Measurements from ENCODE around the gene LETMD1. TPM values are rescaled to one million over a fixed set of nuclear protein-coding genes. Genes with fewer than 3 reads are reported as not detected.

Gene LETMD1
- polyA plus RNA-seq, 1 of the 3 experiments (the other 2 are of a cell fraction), result 67.8 TPM

DNA sequence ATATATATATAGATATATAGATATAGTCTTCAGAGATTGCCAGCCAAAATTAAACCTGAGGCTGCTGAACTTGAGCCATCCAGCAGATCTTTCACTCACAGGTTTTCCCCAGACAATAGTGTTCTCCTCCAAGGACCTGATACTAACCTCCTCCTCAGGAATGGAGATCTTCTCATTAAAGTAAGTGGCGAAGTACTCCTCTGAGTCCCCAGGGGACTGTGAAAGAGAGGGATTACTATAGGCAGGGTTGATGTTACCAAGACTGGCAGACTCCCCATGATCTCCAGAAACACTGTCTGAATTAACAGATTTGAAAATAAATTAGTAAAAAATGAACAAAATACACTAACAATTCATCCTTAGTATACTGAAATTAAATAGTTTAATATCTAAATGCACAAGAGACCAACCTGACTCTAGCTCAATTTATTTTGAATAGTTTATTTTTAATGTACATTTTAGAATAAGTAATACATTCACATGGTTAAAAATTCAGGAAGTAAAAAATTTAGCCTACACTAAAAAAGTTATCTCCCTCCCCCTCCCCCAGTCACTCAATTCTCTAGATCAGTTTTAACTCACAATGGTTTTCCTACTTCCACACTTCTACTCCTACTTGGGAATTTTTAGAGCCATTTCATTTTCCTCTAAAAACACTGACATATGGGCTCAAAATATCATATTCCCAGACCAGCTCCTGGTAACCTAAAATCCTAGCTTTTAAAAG, 39.6 kb upstream of the LETMD1 start:
- H3K9me2 ChIP-seq, result no peaks in the 10 kb centered on the region
- H4K20me1 ChIP-seq (ENCODE audit: insufficient read depth), result peaks cover 5% of the 10 kb centered on the region; the same call in 1 of the 2 replicates
- TF ChIP-seq, protein P1, sequence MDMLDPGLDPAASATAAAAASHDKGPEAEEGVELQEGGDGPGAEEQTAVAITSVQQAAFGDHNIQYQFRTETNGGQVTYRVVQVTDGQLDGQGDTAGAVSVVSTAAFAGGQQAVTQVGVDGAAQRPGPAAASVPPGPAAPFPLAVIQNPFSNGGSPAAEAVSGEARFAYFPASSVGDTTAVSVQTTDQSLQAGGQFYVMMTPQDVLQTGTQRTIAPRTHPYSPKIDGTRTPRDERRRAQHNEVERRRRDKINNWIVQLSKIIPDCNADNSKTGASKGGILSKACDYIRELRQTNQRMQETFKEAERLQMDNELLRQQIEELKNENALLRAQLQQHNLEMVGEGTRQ (IDR thresholded peaks at IDR 0.05; ENCODE audit: borderline replicate concordance, low read depth, low read length), result no peak
- no peak for TF ChIP-seq GABPA (IDR thresholded peaks at IDR 0.05; ENCODE audit: low read depth)
- TF ChIP-seq CHD2 (IDR thresholded peaks at IDR 0.05; ENCODE audit: low read length, partially characterized antibody), result no peak
- TF ChIP-seq RXRA (IDR thresholded peaks at IDR 0.05; ENCODE audit: borderline replicate concordance, low read depth), result no peak
- no peaks in the 10 kb centered on the region for H3K9me3 ChIP-seq
- ChIA-PET POLR2A (no interaction called here), CTCF (interaction anchor here (1.0 to 1.6 kb wide), 2 partner anchors 19 to 244 kb away, joined by 3 to 5 read pairs; no protein-coding TSS in a partner anchor)
- H3K4me2 ChIP-seq, result no peak overlapping the region
- no peak overlapping the region for H3K27ac ChIP-seq (ENCODE audit: low read depth in 2 of 2, low read length in 1 of 2)
- peaks cover 40% of the 10 kb centered on the region for H3K79me2 ChIP-seq (ENCODE audit: insufficient read depth)
- no peaks in the 10 kb centered on the region for H3K27me3 ChIP-seq (ENCODE audit: insufficient read depth)
- peaks cover 18 to 19% of the 10 kb centered on the region in 2 experiments for H3K36me3 ChIP-seq (replicated peaks in 1 of 2; ENCODE audit: control insufficient read depth in 1 of 2, insufficient read depth in 2 of 2, low read length in 1 of 2)
- H3F3A ChIP-seq (replicated peaks; ENCODE audit: insufficient read depth), result no peaks in the 10 kb centered on the region
- no peak overlapping the region for H2AFZ ChIP-seq (ENCODE audit: low read depth)
- no peak overlapping the region for H3K4me3 ChIP-seq (ENCODE audit: low read depth in 2 of 2, low read length in 1 of 2)
- no peaks in the 10 kb centered on the region for H3K4me1 ChIP-seq (ENCODE audit: control insufficient read depth in 1 of 2, insufficient read depth in 2 of 2, low read depth in 1 of 2, low read length in 1 of 2)
- WGBS (ENCODE audit: low lambda C conversion rate), result 100% methylated on average over 1 of the region's 1 CpG
- DNase-seq, result no peak
- no peak overlapping the region for H3K9ac ChIP-seq

DNA sequence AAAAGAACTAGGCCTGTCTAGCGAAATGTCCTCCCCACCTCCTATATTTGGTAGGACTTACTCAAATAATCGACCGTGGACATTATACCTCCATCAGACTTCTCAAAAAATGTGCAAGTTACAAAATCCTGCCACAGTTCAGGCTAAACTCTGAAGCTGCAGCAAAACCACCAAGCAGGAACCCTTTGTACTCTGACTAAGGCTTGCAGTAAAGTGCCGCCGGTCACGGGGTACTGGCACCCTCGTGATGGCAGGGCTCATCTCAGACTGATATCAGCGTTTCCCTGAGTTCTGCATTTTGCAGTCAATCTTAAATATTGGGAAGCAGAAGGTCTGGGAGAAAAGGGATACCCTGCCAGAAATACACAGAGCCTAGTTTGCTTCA, 39.1 kb upstream of the LETMD1 start:
- Histone ChIP-seq H3K4me3 (ENCODE audit: low read depth in 2 of 2, low read length in 1 of 2) (no peak overlapping the region), H2AFZ (ENCODE audit: low read depth) (no peak overlapping the region), H3K36me3 (replicated peaks in 1 of 2; ENCODE audit: control insufficient read depth in 1 of 2, insufficient read depth in 2 of 2, low read length in 1 of 2) (peaks cover 13 to 16% of the 10 kb centered on the region in 2 experiments), H3K9me3 (no peaks in the 10 kb centered on the region), H3F3A (replicated peaks; ENCODE audit: insufficient read depth) (no peaks in the 10 kb centered on the region), H3K4me2 (no peak overlapping the region), H3K9me2 (no peaks in the 10 kb centered on the region), H3K4me1 (ENCODE audit: control insufficient read depth in 1 of 2, insufficient read depth in 2 of 2, low read depth in 1 of 2, low read length in 1 of 2) (no peaks in the 10 kb centered on the region), H3K27ac (ENCODE audit: low read depth in 2 of 2, low read length in 1 of 2) (no peak overlapping the region), H3K27me3 (ENCODE audit: insufficient read depth) (no peaks in the 10 kb centered on the region), H3K79me2 (ENCODE audit: insufficient read depth) (peaks cover 45% of the 10 kb centered on the region), H3K9ac (no peak overlapping the region), H4K20me1 (ENCODE audit: insufficient read depth) (peaks cover 5% of the 10 kb centered on the region; the same call in 1 of the 2 replicates)
- ChIA-PET CTCF (interaction anchor here (0.6 to 1.6 kb wide), 3 partner anchors 19 to 244 kb away, joined by 3 to 5 read pairs (median 4); no protein-coding TSS in a partner anchor), POLR2A (no interaction called here)
- whole genome bisulfite sequencing (ENCODE audit: low lambda C conversion rate), result 95% methylated on average over 8 of the region's 8 CpGs
- DNase-seq, result no peak
- TF ChIP-seq, protein P2, sequence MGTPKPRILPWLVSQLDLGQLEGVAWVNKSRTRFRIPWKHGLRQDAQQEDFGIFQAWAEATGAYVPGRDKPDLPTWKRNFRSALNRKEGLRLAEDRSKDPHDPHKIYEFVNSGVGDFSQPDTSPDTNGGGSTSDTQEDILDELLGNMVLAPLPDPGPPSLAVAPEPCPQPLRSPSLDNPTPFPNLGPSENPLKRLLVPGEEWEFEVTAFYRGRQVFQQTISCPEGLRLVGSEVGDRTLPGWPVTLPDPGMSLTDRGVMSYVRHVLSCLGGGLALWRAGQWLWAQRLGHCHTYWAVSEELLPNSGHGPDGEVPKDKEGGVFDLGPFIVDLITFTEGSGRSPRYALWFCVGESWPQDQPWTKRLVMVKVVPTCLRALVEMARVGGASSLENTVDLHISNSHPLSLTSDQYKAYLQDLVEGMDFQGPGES (IDR thresholded peaks at IDR 0.05; ENCODE audit: low read depth, low read length), result no peak
- TF ChIP-seq RAD21 (IDR thresholded peaks at IDR 0.05; ENCODE audit: low read length) (no peak), TAF1 (IDR thresholded peaks at IDR 0.05; ENCODE audit: borderline replicate concordance, low read depth, low read length) (no peak), ELF1 (IDR thresholded peaks at IDR 0.05) (no peak), EZH2phosphoT487 (IDR thresholded peaks at IDR 0.05; ENCODE audit: borderline replicate concordance, low read depth) (no peak), TEAD4 (IDR thresholded peaks at IDR 0.05; ENCODE audit: borderline replicate concordance, insufficient read depth) (no peak), TCF12 (IDR thresholded peaks at IDR 0.05) (no peak), FOXJ3 (CRISPR knock-in tag; IDR thresholded peaks at IDR 0.05) (no peak), MXI1 (IDR thresholded peaks at IDR 0.05; ENCODE audit: low read depth, low read length) (no peak), GATA2 (CRISPR knock-in tag; IDR thresholded peaks at IDR 0.05) (no peak), MEF2A (IDR thresholded peaks at IDR 0.05; ENCODE audit: borderline replicate concordance, low read depth) (no peak), NRF1 (IDR thresholded peaks at IDR 0.05; ENCODE audit: low read depth, low read length) (no peak)
- TF ChIP-seq, protein P3, sequence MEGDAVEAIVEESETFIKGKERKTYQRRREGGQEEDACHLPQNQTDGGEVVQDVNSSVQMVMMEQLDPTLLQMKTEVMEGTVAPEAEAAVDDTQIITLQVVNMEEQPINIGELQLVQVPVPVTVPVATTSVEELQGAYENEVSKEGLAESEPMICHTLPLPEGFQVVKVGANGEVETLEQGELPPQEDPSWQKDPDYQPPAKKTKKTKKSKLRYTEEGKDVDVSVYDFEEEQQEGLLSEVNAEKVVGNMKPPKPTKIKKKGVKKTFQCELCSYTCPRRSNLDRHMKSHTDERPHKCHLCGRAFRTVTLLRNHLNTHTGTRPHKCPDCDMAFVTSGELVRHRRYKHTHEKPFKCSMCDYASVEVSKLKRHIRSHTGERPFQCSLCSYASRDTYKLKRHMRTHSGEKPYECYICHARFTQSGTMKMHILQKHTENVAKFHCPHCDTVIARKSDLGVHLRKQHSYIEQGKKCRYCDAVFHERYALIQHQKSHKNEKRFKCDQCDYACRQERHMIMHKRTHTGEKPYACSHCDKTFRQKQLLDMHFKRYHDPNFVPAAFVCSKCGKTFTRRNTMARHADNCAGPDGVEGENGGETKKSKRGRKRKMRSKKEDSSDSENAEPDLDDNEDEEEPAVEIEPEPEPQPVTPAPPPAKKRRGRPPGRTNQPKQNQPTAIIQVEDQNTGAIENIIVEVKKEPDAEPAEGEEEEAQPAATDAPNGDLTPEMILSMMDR (IDR thresholded peaks at IDR 0.05), result no peak
- TF ChIP-seq, protein P4, sequence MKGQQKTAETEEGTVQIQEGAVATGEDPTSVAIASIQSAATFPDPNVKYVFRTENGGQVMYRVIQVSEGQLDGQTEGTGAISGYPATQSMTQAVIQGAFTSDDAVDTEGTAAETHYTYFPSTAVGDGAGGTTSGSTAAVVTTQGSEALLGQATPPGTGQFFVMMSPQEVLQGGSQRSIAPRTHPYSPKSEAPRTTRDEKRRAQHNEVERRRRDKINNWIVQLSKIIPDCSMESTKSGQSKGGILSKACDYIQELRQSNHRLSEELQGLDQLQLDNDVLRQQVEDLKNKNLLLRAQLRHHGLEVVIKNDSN (IDR thresholded peaks at IDR 0.05; ENCODE audit: borderline replicate concordance, low read depth), result no peak
- TF ChIP-seq, protein P5, sequence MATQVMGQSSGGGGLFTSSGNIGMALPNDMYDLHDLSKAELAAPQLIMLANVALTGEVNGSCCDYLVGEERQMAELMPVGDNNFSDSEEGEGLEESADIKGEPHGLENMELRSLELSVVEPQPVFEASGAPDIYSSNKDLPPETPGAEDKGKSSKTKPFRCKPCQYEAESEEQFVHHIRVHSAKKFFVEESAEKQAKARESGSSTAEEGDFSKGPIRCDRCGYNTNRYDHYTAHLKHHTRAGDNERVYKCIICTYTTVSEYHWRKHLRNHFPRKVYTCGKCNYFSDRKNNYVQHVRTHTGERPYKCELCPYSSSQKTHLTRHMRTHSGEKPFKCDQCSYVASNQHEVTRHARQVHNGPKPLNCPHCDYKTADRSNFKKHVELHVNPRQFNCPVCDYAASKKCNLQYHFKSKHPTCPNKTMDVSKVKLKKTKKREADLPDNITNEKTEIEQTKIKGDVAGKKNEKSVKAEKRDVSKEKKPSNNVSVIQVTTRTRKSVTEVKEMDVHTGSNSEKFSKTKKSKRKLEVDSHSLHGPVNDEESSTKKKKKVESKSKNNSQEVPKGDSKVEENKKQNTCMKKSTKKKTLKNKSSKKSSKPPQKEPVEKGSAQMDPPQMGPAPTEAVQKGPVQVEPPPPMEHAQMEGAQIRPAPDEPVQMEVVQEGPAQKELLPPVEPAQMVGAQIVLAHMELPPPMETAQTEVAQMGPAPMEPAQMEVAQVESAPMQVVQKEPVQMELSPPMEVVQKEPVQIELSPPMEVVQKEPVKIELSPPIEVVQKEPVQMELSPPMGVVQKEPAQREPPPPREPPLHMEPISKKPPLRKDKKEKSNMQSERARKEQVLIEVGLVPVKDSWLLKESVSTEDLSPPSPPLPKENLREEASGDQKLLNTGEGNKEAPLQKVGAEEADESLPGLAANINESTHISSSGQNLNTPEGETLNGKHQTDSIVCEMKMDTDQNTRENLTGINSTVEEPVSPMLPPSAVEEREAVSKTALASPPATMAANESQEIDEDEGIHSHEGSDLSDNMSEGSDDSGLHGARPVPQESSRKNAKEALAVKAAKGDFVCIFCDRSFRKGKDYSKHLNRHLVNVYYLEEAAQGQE (IDR thresholded peaks at IDR 0.05; ENCODE audit: low read depth, low read length), result no peak
